Measurements from ENCODE around the gene TPCN2.
A peak's percentile ranks its signal among the peaks of the same experiment; 100 is the strongest.

The TPCN2 gene

GRCh38 chr11:69094915-69095290 is 46.2 kb downstream of the TPCN2 start:
- no peak for DNase-seq (ENCODE audit: low read depth)

GRCh38 chr11:69095300-69095699 is 46.6 kb downstream of the TPCN2 start:
- DNase-seq (ENCODE audit: low read depth), result no peak

- no peak for DNase-seq (ENCODE audit: low read depth)
Observed at GRCh38 chr11:69096473-69096872, 47.7 kb downstream of the TPCN2 start.

- no peak for DNase-seq (ENCODE audit: low read depth)
Observed at GRCh38 chr11:69097263-69097662, 48.5 kb downstream of the TPCN2 start.

GRCh38 chr11:69099180-69099579 is 50.4 kb downstream of the TPCN2 start:
- no peak for DNase-seq (ENCODE audit: low read depth)

GRCh38 chr11:69100454-69101114 is 51.9 kb downstream of the TPCN2 start:
- DNase-seq (ENCODE audit: low read depth), result no peak

- peak; percentile 53 for DNase-seq (ENCODE audit: low read depth)
Observed at GRCh38 chr11:69101115-69101791, 52.5 kb downstream of the TPCN2 start.

GRCh38 chr11:69101792-69102695 is 53.3 kb downstream of the TPCN2 start:
- no peak for DNase-seq (ENCODE audit: low read depth)

- DNase-seq (ENCODE audit: low read depth), result no peak
Observed at GRCh38 chr11:69102732-69103615, 54.2 kb downstream of the TPCN2 start.

- no peak for DNase-seq (ENCODE audit: low read depth)
Observed at GRCh38 chr11:69104212-69104855, 55.6 kb downstream of the TPCN2 start.

- no peak for DNase-seq (ENCODE audit: low read depth)
Observed at GRCh38 chr11:69104856-69105395, 56.2 kb downstream of the TPCN2 start.

GRCh38 chr11:69105461-69106030 is 56.8 kb downstream of the TPCN2 start:
- DNase-seq (ENCODE audit: low read depth), result no peak

- DNase-seq (ENCODE audit: low read depth), result no peak
Observed at GRCh38 chr11:69106031-69106811, 57.5 kb downstream of the TPCN2 start.

GRCh38 chr11:69107413-69107812 is 58.7 kb downstream of the TPCN2 start:
- no peak for DNase-seq (ENCODE audit: low read depth)

- no peak for DNase-seq (ENCODE audit: low read depth)
Observed at GRCh38 chr11:69108030-69108429, 59.3 kb downstream of the TPCN2 start.

GRCh38 chr11:69108559-69108958 is 59.8 kb downstream of the TPCN2 start:
- DNase-seq (ENCODE audit: low read depth), result no peak

GRCh38 chr11:69109101-69109500 is 60.4 kb downstream of the TPCN2 start:
- DNase-seq (ENCODE audit: low read depth), result no peak

- no peak for DNase-seq (ENCODE audit: low read depth)
Observed at GRCh38 chr11:69110451-69110850, 61.7 kb downstream of the TPCN2 start.

- DNase-seq (ENCODE audit: low read depth), result no peak
Observed at GRCh38 chr11:69111624-69112542, 63.2 kb downstream of the TPCN2 start.

Measured in activated gamma-delta T cell treated with anti-CD3 and anti-CD28 coated beads, Interleukin-2, amount 50 U/mL, for 16 hours (primary cell).